IMR-90 (cell line): ENCODE data around the gene MCF2L2.
"Not testable (repeated sequence)": the region's sequence is repeated elsewhere in the genome, so short reads cannot be mapped to it uniquely, and the experiment has no call there.

ENCODE experiments used
- CEBPB ChIP-seq: IDR thresholded peaks from 2 replicates; pipeline ENCODE4 v1.6.1; 2012; ENCODE audit warnings: low read depth, low read length, improper control_type of control experiment
- CHD1 ChIP-seq: IDR thresholded peaks from 2 replicates; pipeline ENCODE4 v1.6.1; 2012; ENCODE audit warnings: low read depth, low read length, improper control_type of control experiment
- CTCF ChIP-seq: conservative IDR thresholded peaks from 2 replicates; pipeline ENCODE4 v1.5.1; 2012; ENCODE audit warnings: mild to moderate bottlenecking, low read depth, low read length, improper control_type of control experiment
- MXI1 ChIP-seq: IDR thresholded peaks from 2 replicates; pipeline ENCODE4 v1.6.1; 2012; ENCODE audit warnings: low read depth, mild to moderate bottlenecking, low read length, moderate library complexity, borderline replicate concordance
- POLR2A ChIP-seq: IDR thresholded peaks from 2 replicates; pipeline ENCODE4 v1.6.1; 2012; ENCODE audit warnings: mild to moderate bottlenecking, low read depth, low read length
- RAD21 ChIP-seq: IDR thresholded peaks from 2 replicates; pipeline ENCODE4 v1.6.1; 2012; ENCODE audit warnings: low read length, improper control_type of control experiment
- SMC3 ChIP-seq: fragments of 150-350 bp; IDR thresholded peaks from 2 replicates; pipeline ENCODE4 v1.6.1; 2016; ENCODE audit warnings: low read depth, mild to moderate bottlenecking, antibody characterized with exemption, low read length, moderate library complexity
- USF2 ChIP-seq: fragments of 150-350 bp; IDR thresholded peaks from 2 replicates; pipeline ENCODE4 v1.6.1; 2017; ENCODE audit warnings: mild to moderate bottlenecking, antibody characterized with exemption, low read length, low read depth

GRCh38 chr3:183418807-183419206 lies 9.6 kb downstream of the MCF2L2 start:
- not testable (repeated sequence) for TF ChIP-seq CTCF, POLR2A, RAD21, USF2, SMC3, CHD1, CEBPB, MXI1
